ENCODE measurements around the gene CLTCL1. TPM values are rescaled to one million over a fixed set of nuclear protein-coding genes. Genes with fewer than 3 reads are reported as not detected.
A peak's percentile ranks its signal among the peaks of the same experiment; 100 is the strongest.
"Not testable (repeated sequence)": the region's sequence is repeated elsewhere in the genome, so short reads cannot be mapped to it uniquely, and the experiment has no call there.

The CLTCL1 gene
- polyA plus RNA-seq, 5 donors = 7.4 to 10.2 (median 9.0) TPM

GRCh38 chr22:19291218-19291579 lies 320 bp downstream of the CLTCL1 start:
- peak in 1 of 2 donors; percentile 25 for DNase-seq

- no peak for DNase-seq
Observed at GRCh38 chr22:19290400-19291217, 910 bp downstream of the CLTCL1 start.

GRCh38 chr22:19289475-19290161 lies 1.9 kb downstream of the CLTCL1 start:
- DNase-seq = no peak

- DNase-seq = no peak
Observed at GRCh38 chr22:19287889-19288288, 3.6 kb downstream of the CLTCL1 start.

DNA sequence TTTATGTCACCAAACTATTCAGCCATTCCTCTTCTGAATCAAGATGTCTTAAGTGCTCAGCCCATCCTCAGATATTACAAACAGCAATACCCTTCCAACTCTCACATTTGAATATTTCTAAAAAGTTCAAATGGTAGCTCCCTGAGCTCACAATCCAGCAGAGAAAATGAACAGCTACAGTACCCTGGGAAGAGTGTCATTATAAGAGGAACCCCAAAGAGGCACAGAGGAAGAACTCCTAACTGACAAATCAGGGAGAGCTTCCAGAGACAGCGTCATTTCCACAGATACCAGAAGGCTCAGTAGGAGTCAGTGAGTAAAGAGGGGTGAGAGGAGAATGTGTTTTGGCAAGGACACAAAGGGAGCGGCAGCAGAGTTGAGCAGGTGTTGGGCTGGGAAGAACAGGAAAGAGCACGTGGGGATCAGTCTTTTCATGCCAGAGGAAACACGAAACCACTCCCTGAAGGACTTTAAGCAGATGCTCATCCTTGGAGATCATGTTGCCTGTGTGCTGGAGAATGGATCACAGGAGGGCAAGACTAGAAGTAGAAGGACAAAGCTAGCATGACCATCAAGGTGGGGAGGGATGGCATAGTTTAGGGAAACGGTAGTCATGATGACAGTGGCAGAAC lies 4.3 kb downstream of the CLTCL1 start:
- no peak for DNase-seq

DNA sequence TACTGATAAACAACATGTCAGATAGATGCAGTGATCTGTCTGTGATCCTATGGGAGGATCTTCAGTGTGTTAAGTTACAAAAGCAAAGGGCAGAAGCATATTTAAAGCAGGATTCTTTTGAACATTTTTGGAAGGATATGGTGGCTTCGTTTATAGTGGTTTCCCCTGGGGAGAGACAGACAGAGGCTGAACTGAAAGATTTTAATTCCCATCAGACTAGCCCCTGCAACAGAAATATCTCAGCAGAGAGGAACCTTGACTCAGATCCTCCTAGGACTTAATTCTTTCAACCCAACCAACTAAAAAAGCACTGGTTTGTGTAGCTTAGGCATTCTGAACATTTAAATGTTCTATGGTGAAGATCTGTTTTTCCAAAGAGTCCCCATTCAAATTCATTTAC lies 5.7 kb downstream of the CLTCL1 start:
- DNase-seq = no peak

DNA sequence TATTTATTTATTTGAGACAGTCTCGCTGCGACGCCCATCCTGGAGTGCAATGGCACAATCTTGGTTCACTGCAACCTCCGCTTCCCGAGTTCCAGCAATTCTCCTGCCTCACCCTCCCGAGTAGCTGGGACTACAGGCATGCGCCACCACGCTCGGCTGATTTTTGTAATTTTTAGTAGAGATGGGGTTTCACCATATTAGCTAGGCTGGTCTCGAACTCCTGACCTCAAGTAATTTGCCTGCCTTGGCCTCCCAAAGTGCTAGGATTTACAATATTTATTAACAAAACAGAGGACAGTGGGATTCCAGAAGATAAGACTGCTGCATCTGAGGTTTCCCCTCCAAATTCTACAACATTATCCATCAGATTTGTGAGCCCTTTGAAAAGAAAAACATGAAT lies 12.4 kb downstream of the CLTCL1 start:
- DNase-seq = not testable (repeated sequence)

DNA sequence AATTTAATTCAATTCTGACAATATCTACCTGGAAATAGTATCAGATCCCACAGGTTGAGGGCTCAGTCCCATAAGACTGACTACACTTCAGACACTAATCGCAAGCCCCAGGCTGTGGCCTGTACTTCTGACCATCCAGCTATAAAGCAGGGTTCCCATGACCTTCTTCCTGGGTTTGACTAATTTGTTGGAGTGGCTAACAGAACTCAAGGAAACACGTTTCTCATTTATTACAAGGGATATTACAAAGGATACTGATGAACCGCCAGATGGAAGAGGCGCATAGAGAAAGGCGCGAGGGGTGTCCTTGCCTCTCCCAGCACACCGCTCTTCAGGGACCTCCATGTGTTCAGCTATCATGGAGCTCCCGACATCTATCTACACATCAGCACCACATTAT lies 13.7 kb downstream of the CLTCL1 start:
- no peak for DNase-seq

- DNase-seq = no peak
Observed at GRCh38 chr22:19275919-19276600, 15.5 kb downstream of the CLTCL1 start.

DNA sequence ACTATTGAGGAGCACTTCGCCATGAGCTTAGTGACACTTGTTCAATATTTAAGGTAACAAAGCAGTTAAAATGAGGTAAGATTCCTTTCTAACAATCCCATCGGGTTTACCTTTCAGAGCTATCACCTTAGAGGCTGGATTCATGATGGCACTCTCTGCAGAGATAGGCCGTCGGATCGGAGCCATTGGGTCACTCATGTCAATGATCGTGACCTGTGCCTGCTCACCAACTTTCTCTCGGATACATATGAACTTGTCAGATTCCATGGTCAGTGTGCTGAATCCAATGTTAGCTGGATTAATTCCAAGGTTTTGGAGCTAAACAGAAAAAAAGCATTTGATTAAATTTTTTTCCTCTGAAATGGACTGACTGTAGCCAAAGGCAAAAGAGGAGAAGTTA lies 16.0 kb downstream of the CLTCL1 start:
- no peak for DNase-seq

DNA sequence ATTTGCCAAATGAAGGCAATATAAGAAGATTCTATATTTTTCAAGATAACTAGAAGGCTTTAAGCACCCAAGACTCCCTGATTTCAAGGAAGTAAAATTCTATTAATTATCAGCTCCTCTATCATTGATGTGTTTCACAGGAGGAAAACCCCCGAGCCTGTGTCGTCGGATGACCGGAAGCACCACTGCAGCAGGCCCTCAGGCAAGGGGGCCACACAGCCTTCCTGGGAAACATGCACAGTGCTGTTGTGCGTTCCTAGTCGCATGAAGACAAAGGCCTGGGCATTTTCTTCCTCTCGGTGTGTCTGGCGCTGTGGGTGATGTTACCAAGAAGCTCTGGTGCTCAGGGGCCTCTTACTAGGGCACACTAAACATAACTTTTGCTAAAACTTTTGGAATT lies 16.4 kb downstream of the CLTCL1 start:
- no peak for DNase-seq

DNA sequence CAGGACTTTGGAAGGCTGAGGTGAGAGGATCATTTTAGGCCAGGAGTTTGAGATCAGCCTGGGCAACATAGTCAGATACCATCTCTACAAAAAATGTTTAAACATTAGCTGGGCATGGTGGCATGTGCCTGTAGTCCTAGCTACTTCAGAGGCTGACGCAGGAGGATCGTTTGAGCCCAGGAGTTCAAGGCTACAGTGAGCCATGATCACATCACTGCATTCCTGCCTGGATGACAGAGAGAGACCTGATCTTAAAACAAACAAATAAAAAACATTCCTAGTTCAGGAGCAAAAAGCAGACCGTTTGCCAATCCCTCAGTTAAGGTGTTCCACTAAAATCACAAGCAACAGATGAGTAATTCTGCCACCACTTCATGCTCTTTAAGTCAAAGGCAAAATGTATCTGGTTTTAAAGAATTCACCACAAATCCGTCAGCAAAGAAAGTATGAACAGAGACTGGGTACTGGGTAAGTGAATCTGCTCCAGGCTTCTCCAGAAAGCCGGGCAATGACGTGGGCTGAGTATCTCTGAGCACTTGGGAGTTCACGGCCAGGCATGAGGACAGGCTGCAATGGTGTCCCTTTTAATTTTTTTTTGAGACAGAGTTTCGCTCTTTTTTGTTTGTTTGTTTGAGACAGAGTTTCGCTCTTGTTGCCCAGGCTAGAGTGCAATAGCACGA lies 19.5 kb downstream of the CLTCL1 start:
- DNase-seq = no peak

GRCh38 chr22:19271273-19271855 lies 20.2 kb downstream of the CLTCL1 start:
- DNase-seq = no peak

GRCh38 chr22:19270873-19271272 lies 20.6 kb downstream of the CLTCL1 start:
- DNase-seq = no peak

- DNase-seq = no peak
Observed at GRCh38 chr22:19266547-19267086, 24.9 kb downstream of the CLTCL1 start.

GRCh38 chr22:19265779-19266178 lies 25.7 kb downstream of the CLTCL1 start:
- DNase-seq = no peak

DNA sequence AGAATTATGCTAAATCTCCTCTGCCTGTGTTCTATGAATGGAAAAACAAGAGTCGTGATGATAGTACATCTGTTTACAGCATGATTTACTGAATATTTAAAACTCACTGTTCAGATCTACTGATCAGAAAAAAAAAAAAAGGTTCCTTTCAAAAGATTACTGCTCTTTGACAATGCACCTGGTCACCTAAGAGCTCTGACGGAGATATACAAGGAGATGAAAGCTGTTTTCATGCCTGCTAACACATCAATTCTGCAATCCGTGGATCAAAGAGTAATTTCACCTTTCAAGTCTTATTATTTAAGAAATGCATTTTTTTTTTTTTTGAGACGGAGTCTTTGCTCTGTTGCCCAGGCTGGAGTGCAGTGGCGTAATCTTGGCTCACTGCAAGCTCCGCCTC lies 30.7 kb downstream of the CLTCL1 start:
- DNase-seq = no peak

GRCh38 chr22:19260194-19260593 lies 31.3 kb downstream of the CLTCL1 start:
- DNase-seq = no peak

DNA sequence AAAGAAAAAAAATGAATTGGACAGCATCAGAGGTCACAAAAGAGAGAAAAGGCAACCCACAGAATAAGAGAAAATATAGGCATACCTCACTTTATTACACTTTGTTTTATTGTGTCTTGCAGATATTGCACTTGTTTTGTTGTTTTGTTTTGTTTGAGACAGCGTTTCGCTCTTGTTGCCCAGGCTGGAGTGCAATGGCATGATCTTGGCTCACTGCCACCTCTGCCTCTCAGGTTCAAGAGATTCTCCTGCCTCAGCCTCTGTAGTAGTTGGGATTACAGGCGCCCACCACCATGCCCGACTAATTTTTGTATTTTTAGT lies 32.6 kb downstream of the CLTCL1 start:
- DNase-seq = not testable (repeated sequence)

DNA sequence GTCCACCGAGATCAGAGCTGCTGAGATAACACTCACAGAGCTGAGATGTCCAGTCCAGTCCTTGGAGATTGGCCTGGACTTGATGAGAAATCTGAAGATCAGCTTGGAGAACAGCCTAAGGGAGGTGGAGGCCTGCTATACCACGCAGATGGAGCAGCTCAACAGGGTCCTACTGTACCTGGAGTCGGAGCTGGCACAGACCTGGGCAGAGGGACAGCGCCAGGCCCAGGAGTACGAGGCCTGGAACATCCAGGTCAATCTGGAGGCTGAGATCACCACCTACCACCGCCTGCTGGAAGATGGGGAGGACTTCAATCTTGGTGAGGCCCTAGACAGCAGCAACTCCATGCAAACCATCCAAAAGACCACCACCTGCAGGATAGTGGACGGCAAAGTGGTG lies 33.1 kb downstream of the CLTCL1 start:
- no peak for DNase-seq

DNA sequence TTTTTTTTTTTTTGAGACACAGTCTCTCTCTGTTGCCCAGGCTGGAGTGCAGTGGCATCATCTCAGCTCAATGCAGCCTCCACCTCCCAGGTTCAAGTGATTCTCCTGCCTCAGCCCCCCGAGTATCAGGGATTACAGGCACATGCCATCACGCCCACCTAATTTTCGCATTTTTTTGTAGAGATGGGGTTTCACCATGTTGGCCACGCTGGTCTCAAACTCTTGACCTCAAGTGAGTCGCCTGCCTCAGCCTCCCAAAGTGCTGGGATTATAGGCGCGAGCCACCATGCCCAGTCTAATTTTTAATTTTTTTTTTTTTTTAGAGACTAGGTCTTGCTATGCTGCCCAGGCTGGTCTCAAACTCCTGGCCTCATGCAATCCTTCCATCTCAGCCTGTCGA lies 35.2 kb downstream of the CLTCL1 start:
- DNase-seq = not testable (repeated sequence)
